Ovary (tissue), 9 donors: ENCODE data around the gene CYTL1. TPM values are rescaled to one million over a fixed set of nuclear protein-coding genes. Genes with fewer than 3 reads are reported as not detected.
A peak's percentile ranks its signal among the peaks of the same experiment; 100 is the strongest.

ENCODE experiments used
- DNase-seq, 5 donors: peaks; one replicate each; pipeline ENCODE4 v3.0.0-alpha.2; 2019 to 2020
- H3K27ac ChIP-seq, 2 donors: fragments of 200-600 bp; one replicate each; pipeline versions ENCODE4 v1.5.1 to v1.8.0; 2019 to 2022
- H3K27me3 ChIP-seq: fragments of 200-600 bp; one replicate; pipeline ENCODE4 v1.8.0; 2022
- H3K36me3 ChIP-seq: fragments of 200-600 bp; sonication (generic); one replicate; pipeline ENCODE4 v1.5.1; 2019
- H3K4me1 ChIP-seq: one replicate; pipeline ENCODE4 v1.8.1; 2013; ENCODE audit warnings: mild to moderate bottlenecking, moderate library complexity; ENCODE audit not compliant: insufficient read depth
- H3K4me3 ChIP-seq: fragments of 200-600 bp; sonication (generic); one replicate; pipeline ENCODE4 v1.5.1; 2017
- H3K9me3 ChIP-seq, 2 donors: fragments of 200-600 bp in 1 of 2; sonication (generic) in 1 of 2; one replicate each; pipeline versions ENCODE4 v1.5.1 to v1.8.1; 2013 to 2019; ENCODE audit warnings: mild to moderate bottlenecking in 1 of 2, moderate library complexity in 1 of 2
- EP300 ChIP-seq: sonication (generic); formaldehyde crosslinking; IDR thresholded peaks from one replicate; pipeline ENCODE4 v1.6.1; 2017; ENCODE audit warnings: antibody characterized with exemption
- POLR2A ChIP-seq: fragments of 450-650 bp; IDR thresholded peaks from one replicate; pipeline ENCODE4 v1.6.1; 2017; ENCODE audit warnings: antibody characterized with exemption, mild to moderate bottlenecking, moderate library complexity
- WGBS, 3 donors: extraction: QIAGEN DNeasy Blood & Tissue Kit in 1 of 3; methylation state at CpG; one replicate each; pipeline versions ENCODE4 v1.1.5 to v1.1.7; 2013 to 2017; 5-methylcytosine and 5-hydroxymethylcytosine counted together
- intact Hi-C, 4 donors: fragments of 100-400 bp; cut with DNase I; formaldehyde crosslinking; loops; one replicate each; pipeline versions ENCODE4 v1.11.0 to v1.15.1; 2022 to 2023
- polyA plus RNA-seq, 2 donors: library from polyadenylated mRNA; stranded (reverse); fragments of 200-250 nt in 1 of 2; fragments of 350-450 nt in 1 of 2; fragmentation: Illumina TruSeq in 1 of 2; extraction: RNeasy Lipid Tissue Mini Kit (QIAGEN cat#74804) in 1 of 2; gene quantifications; one replicate each; pipeline ENCODE4 v1.2.3, GENCODE V29; 2013 to 2014
- total RNA-seq, 7 donors: library from RNA; depleted of rRNA in 2 of 7; stranded (reverse); fragments of >200 nt in 2 of 7; fragmentation: NEBNext Ultra II Directional in 3 of 7; extraction: Animal tissue kit (Norgen Biotek cat#: 25700) in 3 of 7; gene quantifications; one replicate each; pipeline versions ENCODE4 v1.1.0 to v1.2.4, GENCODE V29; 2016 to 2023
- TF ChIP-seq, protein P1 (sequence below), 3 donors: fragments of 450-650 bp in 2 of 3; fragments of 200-600 bp in 1 of 3; IDR thresholded peaks; one replicate each; pipeline versions ENCODE4 v1.5.1 to v1.8.0; 2016 to 2022; ENCODE audit warnings: antibody characterized with exemption in 3 of 3, mild to moderate bottlenecking in 1 of 3
- donor health status: DM: no; HTN: no; CAD: no; lungs with moderate emphysema.
- donor health status: DM: no; HTN: no; CAD: no.
- donor health status: Bipolar disorder and iron deficiency.
- donor health status: DM: yes; HTN: yes; CAD: no.
- donor health status: DM: no; HTN: no; CAD: no.
- donor health status: DM: yes; HTN: yes; CAD: no.

Gene CYTL1
- total and polyA plus RNA-seq, 9 donors, result 0.97 to 5.6 (median 1.6) TPM

DNA sequence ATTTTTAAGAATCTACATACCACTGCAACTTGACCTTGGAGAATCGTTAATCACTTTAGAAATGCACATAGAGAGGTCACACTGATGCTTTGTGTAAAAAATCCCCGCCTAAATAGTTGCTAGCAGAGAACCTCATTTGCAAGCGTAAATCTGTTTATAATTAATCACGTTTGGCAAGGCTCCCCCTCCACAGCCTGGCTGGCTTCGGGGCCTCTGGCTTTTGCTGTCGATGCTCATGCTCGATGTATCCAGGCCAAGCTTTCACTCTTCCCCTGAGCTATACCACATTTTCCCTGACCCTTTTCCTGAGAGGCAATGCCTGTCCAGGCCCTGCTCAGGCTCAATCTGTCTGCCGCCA, 23.4 kb downstream of the CYTL1 start:
- no peak overlapping the region for H3K4me3 ChIP-seq
- DNase-seq, result no peak
- no peaks in the 10 kb centered on the region for H3K36me3 ChIP-seq
- peaks cover 10% of the 10 kb centered on the region for H3K4me1 ChIP-seq
- 29 to 32% (median 29%) methylated on average over 8 of the region's 8 CpGs for WGBS, 3 donors
- intact Hi-C loops, result loop anchor here in 1 of 4 donors (10.0 kb wide), 1 partner anchor 741 kb away; no protein-coding TSS in a partner anchor
- H3K27me3 ChIP-seq, result no peaks in the 10 kb centered on the region
- no peak overlapping the region for H3K27ac ChIP-seq
- H3K9me3 ChIP-seq, result no peaks in the 10 kb centered on the region
- TF ChIP-seq, protein P1, sequence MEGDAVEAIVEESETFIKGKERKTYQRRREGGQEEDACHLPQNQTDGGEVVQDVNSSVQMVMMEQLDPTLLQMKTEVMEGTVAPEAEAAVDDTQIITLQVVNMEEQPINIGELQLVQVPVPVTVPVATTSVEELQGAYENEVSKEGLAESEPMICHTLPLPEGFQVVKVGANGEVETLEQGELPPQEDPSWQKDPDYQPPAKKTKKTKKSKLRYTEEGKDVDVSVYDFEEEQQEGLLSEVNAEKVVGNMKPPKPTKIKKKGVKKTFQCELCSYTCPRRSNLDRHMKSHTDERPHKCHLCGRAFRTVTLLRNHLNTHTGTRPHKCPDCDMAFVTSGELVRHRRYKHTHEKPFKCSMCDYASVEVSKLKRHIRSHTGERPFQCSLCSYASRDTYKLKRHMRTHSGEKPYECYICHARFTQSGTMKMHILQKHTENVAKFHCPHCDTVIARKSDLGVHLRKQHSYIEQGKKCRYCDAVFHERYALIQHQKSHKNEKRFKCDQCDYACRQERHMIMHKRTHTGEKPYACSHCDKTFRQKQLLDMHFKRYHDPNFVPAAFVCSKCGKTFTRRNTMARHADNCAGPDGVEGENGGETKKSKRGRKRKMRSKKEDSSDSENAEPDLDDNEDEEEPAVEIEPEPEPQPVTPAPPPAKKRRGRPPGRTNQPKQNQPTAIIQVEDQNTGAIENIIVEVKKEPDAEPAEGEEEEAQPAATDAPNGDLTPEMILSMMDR (IDR thresholded peaks at IDR 0.05), result no peak
- TF ChIP-seq POLR2A, result no peak
- no peak for TF ChIP-seq EP300

DNA sequence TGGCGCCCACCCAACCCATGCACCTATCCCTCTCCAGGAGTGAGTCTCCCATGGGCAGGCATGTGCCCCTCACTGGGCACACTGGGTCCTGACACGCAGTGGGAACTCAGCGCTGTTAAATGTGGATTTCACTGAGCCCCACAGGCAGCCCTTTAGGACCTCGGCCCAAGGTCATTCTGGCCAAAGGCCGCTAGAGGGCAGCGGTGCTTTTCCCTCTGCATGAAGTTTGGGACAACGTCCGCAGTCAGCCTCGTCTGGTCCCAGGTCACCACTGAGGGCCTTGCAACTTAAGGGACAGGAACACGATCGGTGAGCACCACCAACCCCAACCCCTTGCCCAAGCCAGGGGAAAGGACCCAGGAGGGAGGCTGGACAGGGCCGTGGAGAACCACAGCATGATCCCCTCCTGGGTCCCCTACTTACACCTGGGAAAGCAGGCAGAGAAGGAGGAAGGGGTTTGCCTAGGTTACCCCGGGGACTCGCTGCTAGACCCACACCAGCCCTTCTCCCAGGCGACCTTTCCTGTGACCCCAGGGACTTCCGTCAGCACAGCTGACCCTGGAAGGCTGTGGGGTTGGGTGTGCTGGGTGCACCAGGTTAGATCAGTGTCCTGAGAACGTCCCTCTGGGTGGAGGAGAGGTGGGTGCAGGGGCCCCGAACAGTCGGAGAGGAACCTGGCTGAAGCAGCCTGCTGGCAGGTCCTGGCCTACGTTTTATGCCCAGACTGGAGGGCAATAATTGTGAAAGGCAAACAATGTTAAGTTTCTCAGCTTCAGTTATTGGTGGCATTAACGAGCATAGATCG, 24.0 kb downstream of the CYTL1 start:
- no peak for TF ChIP-seq POLR2A
- TF ChIP-seq, protein P1 (IDR thresholded peaks at IDR 0.05), result peak; percentile 54 to 59 (median 54)
- peak; percentile 55 to 78 (median 70) for DNase-seq
- WGBS, 3 donors, result 18 to 27% (median 27%) methylated on average over 21 to 22 of the region's 22 CpGs
- Histone ChIP-seq H3K9me3 (no peaks in the 10 kb centered on the region), H3K27ac (no peak overlapping the region), H3K4me1 (peaks cover 11% of the 10 kb centered on the region), H3K4me3 (no peak overlapping the region), H3K27me3 (no peaks in the 10 kb centered on the region), H3K36me3 (no peaks in the 10 kb centered on the region)
- intact Hi-C loops, result loop anchor here in 1 of 4 donors (10.0 kb wide), 1 partner anchor 741 kb away; no protein-coding TSS in a partner anchor

DNA sequence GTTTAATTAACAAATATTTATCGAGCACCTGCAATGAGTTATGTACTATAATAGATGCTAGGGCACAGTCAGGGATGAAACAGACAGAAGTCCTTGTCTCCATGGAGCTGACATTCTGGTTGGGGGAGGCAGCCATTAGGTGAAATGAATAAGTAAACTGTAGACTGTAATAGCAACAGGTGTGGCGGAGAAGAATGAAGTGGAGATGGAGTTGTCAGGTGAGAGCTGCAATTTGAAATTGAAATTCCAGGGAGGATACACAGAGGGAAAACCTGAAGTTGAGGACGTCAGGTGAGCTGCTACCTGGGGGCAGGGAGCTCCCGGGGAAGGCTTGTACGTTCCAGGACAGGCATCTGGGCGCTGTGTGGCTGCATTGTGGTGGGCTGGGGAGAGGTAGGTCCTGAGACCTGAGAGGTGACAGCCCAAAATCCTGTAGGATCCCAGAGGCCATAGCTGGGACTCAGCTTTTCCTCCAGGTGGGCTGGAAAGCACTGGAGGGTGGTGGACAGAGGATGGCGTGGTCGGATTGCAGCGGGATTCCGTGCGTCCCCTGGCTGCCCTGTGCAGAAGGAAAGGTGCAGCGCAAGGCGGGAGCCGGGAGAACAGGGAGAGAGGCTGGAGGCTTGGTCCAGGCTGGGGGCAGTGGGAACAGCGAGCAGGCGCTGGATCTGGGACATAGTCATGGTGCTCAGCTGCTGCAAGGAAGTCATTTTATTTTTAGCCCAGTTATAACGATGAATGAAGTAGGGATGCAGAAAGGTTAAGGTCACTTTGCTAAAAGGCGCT, 24.8 kb downstream of the CYTL1 start:
- Histone ChIP-seq H3K9me3 (no peaks in the 10 kb centered on the region), H3K4me1 (peaks cover 11% of the 10 kb centered on the region), H3K36me3 (no peaks in the 10 kb centered on the region), H3K27me3 (no peaks in the 10 kb centered on the region), H3K4me3 (no peak overlapping the region), H3K27ac (no peak overlapping the region)
- 60 to 77% (median 64%) methylated on average over 18 of the region's 18 CpGs for WGBS, 3 donors
- intact Hi-C loops, result loop anchor here in 2 of 4 donors (5.0 to 10.0 kb wide), 2 partner anchors 507 to 740 kb away; no protein-coding TSS in a partner anchor
- no peak for DNase-seq
- TF ChIP-seq EP300 (no peak), POLR2A (no peak)

DNA sequence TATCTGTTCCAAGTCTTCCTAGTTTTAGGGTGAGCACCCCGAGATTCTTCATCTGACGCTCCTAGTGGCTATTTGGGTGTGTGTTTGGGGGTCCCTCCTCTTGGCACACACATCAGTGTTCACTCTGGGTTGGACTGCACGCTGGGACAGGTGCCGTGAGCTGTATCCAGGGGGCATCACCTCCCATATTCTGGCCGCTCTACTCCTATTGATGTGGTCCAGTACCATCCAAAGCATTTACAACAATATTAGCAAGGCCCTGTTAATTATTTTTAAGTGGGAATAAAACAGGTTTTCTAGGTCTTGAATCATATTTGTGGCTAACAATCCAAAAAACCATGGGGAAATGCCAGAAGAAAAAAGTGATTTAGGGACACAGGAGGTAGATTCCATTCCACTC, 26.4 kb downstream of the CYTL1 start:
- TF ChIP-seq EP300 (no peak), POLR2A (no peak)
- TF ChIP-seq, protein P1 (IDR thresholded peaks at IDR 0.05), result no peak
- Histone ChIP-seq H3K27me3 (no peaks in the 10 kb centered on the region), H3K36me3 (no peaks in the 10 kb centered on the region), H3K4me3 (no peak overlapping the region), H3K9me3 (no peaks in the 10 kb centered on the region), H3K27ac (no peak overlapping the region), H3K4me1 (peaks cover 11% of the 10 kb centered on the region)
- WGBS, 3 donors, result 94 to 96% (median 94%) methylated on average over 5 of the region's 5 CpGs
- DNase-seq, result no peak
- intact Hi-C loops, result loop anchor here in 2 of 4 donors (5.0 to 10.0 kb wide), 2 partner anchors 506 to 738 kb away; no protein-coding TSS in a partner anchor
